Glomerular endothelial cell (primary cell): ENCODE results near the gene CCDC192. TPM values are rescaled to one million over a fixed set of nuclear protein-coding genes. Genes with fewer than 3 reads are reported as not detected.
"Not testable (repeated sequence)": the region's sequence is repeated elsewhere in the genome, so short reads cannot be mapped to it uniquely, and the experiment has no call there.

Experiments used
- DNase-seq: peaks from one replicate; pipeline ENCODE4 v3.0.0-alpha.2; 2011; ENCODE audit warnings: low read depth, low spot score; ENCODE audit errors: extremely low read depth
- total RNA-seq: library from RNA; depleted of rRNA; stranded (reverse); fragments of >200 nt; gene quantifications from 2 replicates; pipeline ENCODE4 v1.2.3, GENCODE V29; 2015

The CCDC192 gene
- total RNA-seq, 1 donor from 2014 or later, result not detected

- no peak for DNase-seq
Observed at GRCh38 chr5:127758766-127759283, 55.6 kb downstream of the CCDC192 start.

- no peak for DNase-seq
Observed at GRCh38 chr5:127761869-127762268, 58.7 kb downstream of the CCDC192 start.

GRCh38 chr5:127762412-127762811 lies 59.2 kb downstream of the CCDC192 start:
- no peak for DNase-seq

GRCh38 chr5:127766676-127767335 lies 63.6 kb downstream of the CCDC192 start:
- DNase-seq, result no peak

GRCh38 chr5:127769386-127769785 lies 66.2 kb downstream of the CCDC192 start:
- DNase-seq, result no peak

GRCh38 chr5:127770272-127770671 lies 67.1 kb downstream of the CCDC192 start:
- DNase-seq, result no peak

GRCh38 chr5:127772531-127772930 lies 69.3 kb downstream of the CCDC192 start:
- DNase-seq, result no peak

GRCh38 chr5:127774221-127774620 lies 71.0 kb downstream of the CCDC192 start:
- DNase-seq, result no peak

- no peak for DNase-seq
Observed at GRCh38 chr5:127776477-127776876, 73.3 kb downstream of the CCDC192 start.

GRCh38 chr5:127777957-127778356 lies 74.8 kb downstream of the CCDC192 start:
- DNase-seq, result no peak

- not testable (repeated sequence) for DNase-seq
Observed at GRCh38 chr5:127782450-127782849, 79.3 kb downstream of the CCDC192 start.

GRCh38 chr5:127785098-127785927 lies 82.1 kb downstream of the CCDC192 start:
- DNase-seq, result no peak

- DNase-seq, result no peak
Observed at GRCh38 chr5:127791439-127791838, 88.2 kb downstream of the CCDC192 start.

- DNase-seq, result not testable (repeated sequence)
Observed at GRCh38 chr5:127791908-127792307, 88.7 kb downstream of the CCDC192 start.

GRCh38 chr5:127793052-127793451 lies 89.9 kb downstream of the CCDC192 start:
- no peak for DNase-seq

- DNase-seq, result no peak
Observed at GRCh38 chr5:127793879-127794278, 90.7 kb downstream of the CCDC192 start.

GRCh38 chr5:127796211-127796610 lies 93.0 kb downstream of the CCDC192 start:
- DNase-seq, result no peak

GRCh38 chr5:127799293-127799905 lies 96.2 kb downstream of the CCDC192 start:
- no peak for DNase-seq

GRCh38 chr5:127801751-127802476 lies 98.7 kb downstream of the CCDC192 start:
- peak; percentile 29 for DNase-seq

- no peak for DNase-seq
Observed at GRCh38 chr5:127802477-127802865, 99.3 kb downstream of the CCDC192 start.
